ENCODE measurements around the gene PSME3. TPM values are rescaled to one million over a fixed set of nuclear protein-coding genes. Genes with fewer than 3 reads are reported as not detected.

Gene PSME3
- total RNA-seq, 1 experiment from 2014 or later: 163 TPM

DNA sequence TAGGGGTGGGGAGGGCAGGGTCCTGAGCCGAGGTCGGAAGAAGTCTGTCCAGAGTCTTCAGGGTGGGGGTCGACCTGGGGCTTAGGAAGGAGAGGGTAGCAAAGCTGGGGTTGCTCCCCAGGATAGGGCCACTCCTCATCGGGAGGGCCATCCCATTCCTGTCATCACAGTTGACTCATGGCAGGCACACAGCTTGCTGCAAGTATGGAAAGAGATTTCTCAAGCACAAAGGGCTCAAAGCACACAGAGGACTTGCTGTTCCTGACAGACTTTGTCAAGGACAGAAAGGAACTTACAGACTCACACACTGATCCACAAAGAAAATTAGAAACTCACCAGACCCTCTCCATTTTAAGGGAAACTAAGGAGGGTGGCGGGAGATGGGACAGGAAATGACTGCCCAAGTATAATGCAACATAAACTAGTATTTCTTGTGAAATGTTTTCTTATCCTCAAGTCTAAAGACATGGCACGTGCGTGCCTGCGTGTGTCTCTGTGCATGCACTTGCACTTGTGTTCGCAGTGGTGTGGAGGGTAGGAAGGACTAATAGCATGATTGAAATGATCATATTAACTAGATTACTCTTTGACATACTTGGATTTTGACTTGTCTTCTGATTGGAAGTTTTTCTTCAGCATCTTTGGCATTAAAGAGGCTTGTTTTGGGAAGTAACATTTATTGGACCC is 13.5 kb downstream of the PSME3 start:
- no peak overlapping the region for H3K4me2 ChIP-seq (ENCODE audit: low read length)
- H3K9me2 ChIP-seq (ENCODE audit: insufficient read depth): no peaks in the 10 kb centered on the region
- no peaks in the 10 kb centered on the region; the same call in 1 of the 2 replicates for H3K79me2 ChIP-seq (ENCODE audit: insufficient read depth, low read length)
- CTCF ChIA-PET: no interaction called here
- no peak overlapping the region for H3K4me3 ChIP-seq (replicated peaks in 1 of 2; ENCODE audit: low read depth in 1 of 2, low read length in 2 of 2)
- intact Hi-C loops (cut with micrococcal nuclease): no loop called here
- H3K27ac ChIP-seq (ENCODE audit: low read depth, low read length): no peak overlapping the region
- DNase-seq (ENCODE audit: low read depth, low spot score) (no peak), ATAC-seq (no peak)
- no peaks in the 10 kb centered on the region for H3K27me3 ChIP-seq (ENCODE audit: insufficient read depth, low read length)
- H3K9me3 ChIP-seq (ENCODE audit: control insufficient read depth in 1 of 2, insufficient read depth in 1 of 2, low read depth in 1 of 2, low read length in 2 of 2): no peaks in the 10 kb centered on the region
- no peak overlapping the region for H3K9ac ChIP-seq (ENCODE audit: low read length)
- RAD21 ChIA-PET (ENCODE audit: low non-redundant PET in 1 of 2, low total read pairs in 2 of 2, uncharacterized antibody in 2 of 2, unreplicated experiment in 2 of 2): no interaction called here
- H4K20me1 ChIP-seq (ENCODE audit: insufficient read depth): no peaks in the 10 kb centered on the region; the same call in 1 of the 2 replicates
- POLR2A ChIA-PET: interaction anchor here (1.0 to 1.6 kb wide), 2 partner anchors 23 kb away, joined by 3 to 4 read pairs; partner anchors contain the start of gene BECN1
- no peaks in the 10 kb centered on the region for H3K4me1 ChIP-seq (ENCODE audit: control insufficient read depth in 1 of 2, insufficient read depth in 2 of 2, low read length in 2 of 2)
- H2AFZ ChIP-seq (ENCODE audit: low read depth, low read length, poor library complexity, severe bottlenecking): no peak overlapping the region
- H3K36me3 ChIP-seq (ENCODE audit: control insufficient read depth in 1 of 2, insufficient read depth in 2 of 2, low read length in 2 of 2): peaks cover 29 to 41% of the 10 kb centered on the region in 2 experiments
- TF ChIP-seq POLR2AphosphoS5 (IDR thresholded peaks at IDR 0.05; ENCODE audit: low read depth, low read length) (no peak), SP1 (IDR thresholded peaks at IDR 0.05; ENCODE audit: low read depth) (no peak), CBX3 (IDR thresholded peaks at IDR 0.05; ENCODE audit: low read depth) (no peak), ATF3 (IDR thresholded peaks at IDR 0.05) (no peak), YY1 (IDR thresholded peaks at IDR 0.05; ENCODE audit: extremely low read depth, insufficient replicate concordance, low read depth, low read length) (no peak), ELF1 (IDR thresholded peaks at IDR 0.05; ENCODE audit: borderline replicate concordance, low read depth) (no peak), POLR2A (IDR thresholded peaks at IDR 0.05; ENCODE audit: borderline replicate concordance, extremely low read depth, insufficient read depth, insufficient read length) (no peak), ZFX (IDR thresholded peaks at IDR 0.05) (no peak), ZNF274 (IDR thresholded peaks at IDR 0.05; ENCODE audit: low read depth, low read length) (no peak), SRF (IDR thresholded peaks at IDR 0.05; ENCODE audit: low read depth) (no peak), FOSL1 (IDR thresholded peaks at IDR 0.05; ENCODE audit: low read depth) (no peak), EZH2 (IDR thresholded peaks at IDR 0.05) (no peak), EZH2phosphoT487 (IDR thresholded peaks at IDR 0.05; ENCODE audit: borderline replicate concordance) (no peak), SIN3A (IDR thresholded peaks at IDR 0.05; ENCODE audit: low read depth) (no peak), TCF7L2 (IDR thresholded peaks at IDR 0.05; ENCODE audit: borderline replicate concordance, extremely low read depth, insufficient read depth, insufficient read length) (no peak), JUND (IDR thresholded peaks at IDR 0.05) (no peak), RAD21 (IDR thresholded peaks at IDR 0.05; ENCODE audit: low read depth) (no peak), CEBPB (IDR thresholded peaks at IDR 0.05; ENCODE audit: low read depth) (no peak)
- TF ChIP-seq, protein P1, sequence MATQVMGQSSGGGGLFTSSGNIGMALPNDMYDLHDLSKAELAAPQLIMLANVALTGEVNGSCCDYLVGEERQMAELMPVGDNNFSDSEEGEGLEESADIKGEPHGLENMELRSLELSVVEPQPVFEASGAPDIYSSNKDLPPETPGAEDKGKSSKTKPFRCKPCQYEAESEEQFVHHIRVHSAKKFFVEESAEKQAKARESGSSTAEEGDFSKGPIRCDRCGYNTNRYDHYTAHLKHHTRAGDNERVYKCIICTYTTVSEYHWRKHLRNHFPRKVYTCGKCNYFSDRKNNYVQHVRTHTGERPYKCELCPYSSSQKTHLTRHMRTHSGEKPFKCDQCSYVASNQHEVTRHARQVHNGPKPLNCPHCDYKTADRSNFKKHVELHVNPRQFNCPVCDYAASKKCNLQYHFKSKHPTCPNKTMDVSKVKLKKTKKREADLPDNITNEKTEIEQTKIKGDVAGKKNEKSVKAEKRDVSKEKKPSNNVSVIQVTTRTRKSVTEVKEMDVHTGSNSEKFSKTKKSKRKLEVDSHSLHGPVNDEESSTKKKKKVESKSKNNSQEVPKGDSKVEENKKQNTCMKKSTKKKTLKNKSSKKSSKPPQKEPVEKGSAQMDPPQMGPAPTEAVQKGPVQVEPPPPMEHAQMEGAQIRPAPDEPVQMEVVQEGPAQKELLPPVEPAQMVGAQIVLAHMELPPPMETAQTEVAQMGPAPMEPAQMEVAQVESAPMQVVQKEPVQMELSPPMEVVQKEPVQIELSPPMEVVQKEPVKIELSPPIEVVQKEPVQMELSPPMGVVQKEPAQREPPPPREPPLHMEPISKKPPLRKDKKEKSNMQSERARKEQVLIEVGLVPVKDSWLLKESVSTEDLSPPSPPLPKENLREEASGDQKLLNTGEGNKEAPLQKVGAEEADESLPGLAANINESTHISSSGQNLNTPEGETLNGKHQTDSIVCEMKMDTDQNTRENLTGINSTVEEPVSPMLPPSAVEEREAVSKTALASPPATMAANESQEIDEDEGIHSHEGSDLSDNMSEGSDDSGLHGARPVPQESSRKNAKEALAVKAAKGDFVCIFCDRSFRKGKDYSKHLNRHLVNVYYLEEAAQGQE (IDR thresholded peaks at IDR 0.05; ENCODE audit: low read depth): no peak
- TF ChIP-seq, protein P2, sequence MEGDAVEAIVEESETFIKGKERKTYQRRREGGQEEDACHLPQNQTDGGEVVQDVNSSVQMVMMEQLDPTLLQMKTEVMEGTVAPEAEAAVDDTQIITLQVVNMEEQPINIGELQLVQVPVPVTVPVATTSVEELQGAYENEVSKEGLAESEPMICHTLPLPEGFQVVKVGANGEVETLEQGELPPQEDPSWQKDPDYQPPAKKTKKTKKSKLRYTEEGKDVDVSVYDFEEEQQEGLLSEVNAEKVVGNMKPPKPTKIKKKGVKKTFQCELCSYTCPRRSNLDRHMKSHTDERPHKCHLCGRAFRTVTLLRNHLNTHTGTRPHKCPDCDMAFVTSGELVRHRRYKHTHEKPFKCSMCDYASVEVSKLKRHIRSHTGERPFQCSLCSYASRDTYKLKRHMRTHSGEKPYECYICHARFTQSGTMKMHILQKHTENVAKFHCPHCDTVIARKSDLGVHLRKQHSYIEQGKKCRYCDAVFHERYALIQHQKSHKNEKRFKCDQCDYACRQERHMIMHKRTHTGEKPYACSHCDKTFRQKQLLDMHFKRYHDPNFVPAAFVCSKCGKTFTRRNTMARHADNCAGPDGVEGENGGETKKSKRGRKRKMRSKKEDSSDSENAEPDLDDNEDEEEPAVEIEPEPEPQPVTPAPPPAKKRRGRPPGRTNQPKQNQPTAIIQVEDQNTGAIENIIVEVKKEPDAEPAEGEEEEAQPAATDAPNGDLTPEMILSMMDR (IDR thresholded peaks at IDR 0.05 in 2 of 3, conservative IDR thresholded peaks at IDR 0.05 in 1 of 3; ENCODE audit: borderline replicate concordance in 1 of 3, insufficient read depth in 1 of 3, low read depth in 2 of 3, low read length in 2 of 3): no peak
- no TSS peak for BruUV-seq (replicated peaks)
